GM23338 (cell line): ENCODE measurements around the gene SLC25A39. TPM values are rescaled to one million over a fixed set of nuclear protein-coding genes. Genes with fewer than 3 reads are reported as not detected.

Experiments
- ATAC-seq: fragments of 200-7000 bp; cut with Tn5 transposase; 3 replicates; pipeline ENCODE4 v1.9.1; 2020
- DNase-seq: peaks from one replicate; pipeline ENCODE4 v3.0.0-alpha.2; 2015; ENCODE audit warnings: low spot score
- H2AFZ ChIP-seq: fragments of 200-600 bp; sonication (generic); 2 replicates; pipeline ENCODE4 v1.8.0; 2016; ENCODE audit warnings: antibody characterized with exemption, mild to moderate bottlenecking, moderate library complexity
- H3F3A ChIP-seq: fragments of 200-600 bp; sonication (generic); replicated peaks from 2 replicates; pipeline ENCODE4 v1.8.0; 2017; ENCODE audit warnings: antibody characterized with exemption, mixed run types, low read depth
- H3K27ac ChIP-seq: fragments of 200-600 bp; sonication (generic); 2 replicates; pipeline ENCODE4 v1.6.1; 2016; ENCODE audit warnings: low read depth
- H3K27me3 ChIP-seq: fragments of 200-600 bp; sonication (generic); 2 replicates; pipeline ENCODE4 v1.8.0; 2016; ENCODE audit warnings: mild to moderate bottlenecking, mixed run types, moderate library complexity; ENCODE audit not compliant: insufficient read depth
- H3K36me3 ChIP-seq: fragments of 200-600 bp; sonication (generic); 2 replicates; pipeline ENCODE4 v1.8.0; 2016; ENCODE audit warnings: mild to moderate bottlenecking; ENCODE audit not compliant: insufficient read depth
- H3K4me1 ChIP-seq: fragments of 200-600 bp; sonication (generic); 2 replicates; pipeline ENCODE4 v1.8.0; 2016; ENCODE audit warnings: mild to moderate bottlenecking, moderate library complexity; ENCODE audit not compliant: insufficient read depth
- H3K4me2 ChIP-seq: fragments of 200-600 bp; sonication (generic); 2 replicates; pipeline ENCODE4 v1.7.1; 2017; ENCODE audit warnings: mixed run types
- H3K4me3 ChIP-seq: fragments of 200-600 bp; sonication (generic); 2 replicates; pipeline ENCODE4 v1.6.1; 2016; ENCODE audit warnings: mixed run types
- H3K79me2 ChIP-seq: fragments of 200-600 bp; sonication (generic); replicated peaks from 2 replicates; pipeline ENCODE4 v1.8.0; 2017; ENCODE audit warnings: mild to moderate bottlenecking; ENCODE audit not compliant: insufficient read depth
- H3K9me2 ChIP-seq: fragments of 200-600 bp; sonication (generic); 2 replicates; pipeline ENCODE4 v1.8.0; 2017; ENCODE audit not compliant: insufficient read depth
- H4K20me1 ChIP-seq: fragments of 200-600 bp; sonication (generic); replicated peaks from 2 replicates; pipeline ENCODE4 v1.8.0; 2017; ENCODE audit warnings: mild to moderate bottlenecking; ENCODE audit not compliant: insufficient read depth
- H3K27ac Mint-ChIP-seq: 2 replicates; pipeline ENCODE4 v1.8.0; 2020; ENCODE audit warnings: inconsistent platforms, mild to moderate bottlenecking, moderate library complexity, mixed read lengths
- H3K27me3 Mint-ChIP-seq: 3 replicates; pipeline ENCODE4 v1.8.0; 2022; ENCODE audit warnings: low read depth, mild to moderate bottlenecking, moderate library complexity, mixed read lengths, inconsistent platforms; ENCODE audit not compliant: insufficient read depth, poor library complexity
- H3K36me3 Mint-ChIP-seq: 3 replicates; pipeline ENCODE4 v1.8.0; 2021; ENCODE audit warnings: low read depth, mild to moderate bottlenecking, inconsistent platforms, moderate library complexity, mixed read lengths
- H3K4me1 Mint-ChIP-seq: 3 replicates; pipeline ENCODE4 v1.8.0; 2020; ENCODE audit warnings: mild to moderate bottlenecking, inconsistent platforms, mixed read lengths
- H3K4me3 Mint-ChIP-seq: 3 replicates; pipeline ENCODE4 v1.8.0; 2021; ENCODE audit warnings: moderate library complexity, mild to moderate bottlenecking, inconsistent platforms, mixed read lengths
- H3K9me3 Mint-ChIP-seq: 3 replicates; pipeline ENCODE4 v1.8.0; 2020; ENCODE audit warnings: moderate library complexity, mild to moderate bottlenecking, inconsistent platforms, mixed read lengths
- CREB1 ChIP-seq: fragments of 250-450 bp; sonication (Bioruptor Pico); IDR thresholded peaks from 2 replicates; pipeline ENCODE4 v1.5.0; 2020; ENCODE audit warnings: low read depth, mild to moderate bottlenecking, moderate library complexity
- EZH2 ChIP-seq: fragments of 200-600 bp; sonication (generic); IDR thresholded peaks from one replicate; pipeline ENCODE4 v1.8.0; 2017; ENCODE audit warnings: antibody characterized with exemption, mild to moderate bottlenecking, low read depth; ENCODE audit not compliant: unreplicated experiment
- JUNB ChIP-seq: IDR thresholded peaks from one replicate; pipeline ENCODE4 v1.6.1; 2016; ENCODE audit warnings: antibody characterized with exemption; ENCODE audit not compliant: unreplicated experiment
- STAT1 ChIP-seq: IDR thresholded peaks from one replicate; pipeline ENCODE4 v1.6.1; 2016; ENCODE audit warnings: antibody characterized with exemption; ENCODE audit not compliant: unreplicated experiment
- ZNF331 ChIP-seq: fragments of 250-450 bp; sonication (Bioruptor Pico); IDR thresholded peaks from 2 replicates; pipeline ENCODE4 v1.5.0; 2020; ENCODE audit warnings: low read depth, mild to moderate bottlenecking, moderate library complexity
- polyA plus RNA-seq: library from polyadenylated mRNA; unstranded; fragments of >200 nt; fragmentation: Nextera tagmentation; extraction: Ambion mirVana; gene quantifications from 2 replicates; pipeline ENCODE4 v1.2.1, GENCODE V29; 2016
- total RNA-seq: library from RNA; depleted of rRNA; stranded (reverse); fragments of >200 nt; shearing (Covaris generic); gene quantifications from 2 replicates; pipeline ENCODE4 v1.2.3, GENCODE V29; 2014
- TF ChIP-seq, protein P1 (sequence below): fragments of 250-450 bp; sonication (Bioruptor Pico); IDR thresholded peaks from 2 replicates; pipeline ENCODE4 v1.5.0; 2020; ENCODE audit warnings: mild to moderate bottlenecking, moderate library complexity
- TF ChIP-seq, protein P2 (sequence below): IDR thresholded peaks from 2 replicates; pipeline ENCODE4 v1.6.1; 2016; ENCODE audit warnings: antibody characterized with exemption
- TF ChIP-seq, protein P3 (sequence below), 2 experiments: fragments of 200-600 bp in 1 of 2; sonication (generic) in 1 of 2; conservative IDR thresholded peaks; 2 replicates each; pipeline versions ENCODE4 v1.5.1 to v1.6.1; 2016 to 2017; ENCODE audit warnings: antibody characterized with exemption in 2 of 2, low read depth in 2 of 2, mild to moderate bottlenecking in 2 of 2, moderate library complexity in 1 of 2
- TF ChIP-seq, protein P4 (sequence below): IDR thresholded peaks from one replicate; pipeline ENCODE4 v1.6.1; 2018; ENCODE audit warnings: antibody characterized with exemption; ENCODE audit not compliant: unreplicated experiment

SLC25A39 gene
- total and polyA plus RNA-seq, 2 experiments from 2014 or later: 184 to 202 TPM

DNA sequence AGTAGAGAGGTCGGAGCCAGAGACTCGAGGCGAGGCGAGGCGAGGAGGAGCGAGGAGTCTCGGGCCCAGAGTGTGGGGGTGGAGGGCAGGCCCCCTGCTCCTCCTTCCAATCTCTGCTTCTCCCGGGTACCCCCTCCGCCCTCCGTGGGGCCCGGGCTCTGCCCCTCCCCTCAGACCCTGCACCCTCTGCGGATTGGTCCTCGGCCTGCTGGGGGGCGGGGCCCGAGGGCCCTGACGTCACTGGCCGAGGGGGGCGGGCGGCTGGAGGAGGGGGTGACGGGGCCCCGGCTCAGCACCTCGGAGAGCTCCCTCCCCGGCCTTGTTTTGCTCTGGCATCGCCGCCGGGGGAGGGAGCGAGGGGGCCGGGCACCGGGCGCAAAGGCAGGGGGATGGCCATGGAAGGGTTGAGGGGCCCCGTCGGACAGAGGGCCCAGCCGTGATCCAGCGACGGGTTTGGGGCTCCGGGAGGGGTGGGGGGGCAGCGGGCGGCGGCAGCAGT is 16.3 kb downstream of the SLC25A39 start, which contains the start of gene RUNDC3A (continued):
- TF ChIP-seq, protein P1, sequence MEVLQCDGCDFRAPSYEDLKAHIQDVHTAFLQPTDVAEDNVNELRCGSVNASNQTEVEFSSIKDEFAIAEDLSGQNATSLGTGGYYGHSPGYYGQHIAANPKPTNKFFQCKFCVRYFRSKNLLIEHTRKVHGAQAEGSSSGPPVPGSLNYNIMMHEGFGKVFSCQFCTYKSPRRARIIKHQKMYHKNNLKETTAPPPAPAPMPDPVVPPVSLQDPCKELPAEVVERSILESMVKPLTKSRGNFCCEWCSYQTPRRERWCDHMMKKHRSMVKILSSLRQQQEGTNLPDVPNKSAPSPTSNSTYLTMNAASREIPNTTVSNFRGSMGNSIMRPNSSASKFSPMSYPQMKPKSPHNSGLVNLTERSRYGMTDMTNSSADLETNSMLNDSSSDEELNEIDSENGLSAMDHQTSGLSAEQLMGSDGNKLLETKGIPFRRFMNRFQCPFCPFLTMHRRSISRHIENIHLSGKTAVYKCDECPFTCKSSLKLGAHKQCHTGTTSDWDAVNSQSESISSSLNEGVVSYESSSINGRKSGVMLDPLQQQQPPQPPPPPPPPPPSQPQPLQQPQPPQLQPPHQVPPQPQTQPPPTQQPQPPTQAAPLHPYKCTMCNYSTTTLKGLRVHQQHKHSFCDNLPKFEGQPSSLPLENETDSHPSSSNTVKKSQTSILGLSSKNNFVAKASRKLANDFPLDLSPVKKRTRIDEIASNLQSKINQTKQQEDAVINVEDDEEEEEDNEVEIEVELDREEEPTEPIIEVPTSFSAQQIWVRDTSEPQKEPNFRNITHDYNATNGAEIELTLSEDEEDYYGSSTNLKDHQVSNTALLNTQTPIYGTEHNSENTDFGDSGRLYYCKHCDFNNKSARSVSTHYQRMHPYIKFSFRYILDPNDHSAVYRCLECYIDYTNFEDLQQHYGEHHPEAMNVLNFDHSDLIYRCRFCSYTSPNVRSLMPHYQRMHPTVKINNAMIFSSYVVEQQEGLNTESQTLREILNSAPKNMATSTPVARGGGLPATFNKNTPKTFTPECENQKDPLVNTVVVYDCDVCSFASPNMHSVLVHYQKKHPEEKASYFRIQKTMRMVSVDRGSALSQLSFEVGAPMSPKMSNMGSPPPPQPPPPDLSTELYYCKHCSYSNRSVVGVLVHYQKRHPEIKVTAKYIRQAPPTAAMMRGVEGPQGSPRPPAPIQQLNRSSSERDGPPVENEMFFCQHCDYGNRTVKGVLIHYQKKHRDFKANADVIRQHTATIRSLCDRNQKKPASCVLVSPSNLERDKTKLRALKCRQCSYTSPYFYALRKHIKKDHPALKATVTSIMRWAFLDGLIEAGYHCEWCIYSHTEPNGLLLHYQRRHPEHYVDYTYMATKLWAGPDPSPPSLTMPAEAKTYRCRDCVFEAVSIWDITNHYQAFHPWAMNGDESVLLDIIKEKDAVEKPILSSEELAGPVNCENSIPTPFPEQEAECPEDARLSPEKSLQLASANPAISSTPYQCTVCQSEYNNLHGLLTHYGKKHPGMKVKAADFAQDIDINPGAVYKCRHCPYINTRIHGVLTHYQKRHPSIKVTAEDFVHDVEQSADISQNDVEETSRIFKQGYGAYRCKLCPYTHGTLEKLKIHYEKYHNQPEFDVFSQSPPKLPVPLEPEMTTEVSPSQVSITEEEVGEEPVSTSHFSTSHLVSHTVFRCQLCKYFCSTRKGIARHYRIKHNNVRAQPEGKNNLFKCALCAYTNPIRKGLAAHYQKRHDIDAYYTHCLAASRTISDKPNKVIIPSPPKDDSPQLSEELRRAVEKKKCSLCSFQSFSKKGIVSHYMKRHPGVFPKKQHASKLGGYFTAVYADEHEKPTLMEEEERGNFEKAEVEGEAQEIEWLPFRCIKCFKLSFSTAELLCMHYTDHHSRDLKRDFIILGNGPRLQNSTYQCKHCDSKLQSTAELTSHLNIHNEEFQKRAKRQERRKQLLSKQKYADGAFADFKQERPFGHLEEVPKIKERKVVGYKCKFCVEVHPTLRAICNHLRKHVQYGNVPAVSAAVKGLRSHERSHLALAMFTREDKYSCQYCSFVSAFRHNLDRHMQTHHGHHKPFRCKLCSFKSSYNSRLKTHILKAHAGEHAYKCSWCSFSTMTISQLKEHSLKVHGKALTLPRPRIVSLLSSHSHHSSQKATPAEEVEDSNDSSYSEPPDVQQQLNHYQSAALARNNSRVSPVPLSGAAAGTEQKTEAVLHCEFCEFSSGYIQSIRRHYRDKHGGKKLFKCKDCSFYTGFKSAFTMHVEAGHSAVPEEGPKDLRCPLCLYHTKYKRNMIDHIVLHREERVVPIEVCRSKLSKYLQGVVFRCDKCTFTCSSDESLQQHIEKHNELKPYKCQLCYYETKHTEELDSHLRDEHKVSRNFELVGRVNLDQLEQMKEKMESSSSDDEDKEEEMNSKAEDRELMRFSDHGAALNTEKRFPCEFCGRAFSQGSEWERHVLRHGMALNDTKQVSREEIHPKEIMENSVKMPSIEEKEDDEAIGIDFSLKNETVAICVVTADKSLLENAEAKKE (CRISPR knock-in tag): no peak
- TF ChIP-seq CREB1: peak; percentile 96
- TF ChIP-seq JUNB: no peak
- TF ChIP-seq, protein P2, sequence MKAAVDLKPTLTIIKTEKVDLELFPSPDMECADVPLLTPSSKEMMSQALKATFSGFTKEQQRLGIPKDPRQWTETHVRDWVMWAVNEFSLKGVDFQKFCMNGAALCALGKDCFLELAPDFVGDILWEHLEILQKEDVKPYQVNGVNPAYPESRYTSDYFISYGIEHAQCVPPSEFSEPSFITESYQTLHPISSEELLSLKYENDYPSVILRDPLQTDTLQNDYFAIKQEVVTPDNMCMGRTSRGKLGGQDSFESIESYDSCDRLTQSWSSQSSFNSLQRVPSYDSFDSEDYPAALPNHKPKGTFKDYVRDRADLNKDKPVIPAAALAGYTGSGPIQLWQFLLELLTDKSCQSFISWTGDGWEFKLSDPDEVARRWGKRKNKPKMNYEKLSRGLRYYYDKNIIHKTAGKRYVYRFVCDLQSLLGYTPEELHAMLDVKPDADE: no peak
- TF ChIP-seq EZH2: no peak

DNA sequence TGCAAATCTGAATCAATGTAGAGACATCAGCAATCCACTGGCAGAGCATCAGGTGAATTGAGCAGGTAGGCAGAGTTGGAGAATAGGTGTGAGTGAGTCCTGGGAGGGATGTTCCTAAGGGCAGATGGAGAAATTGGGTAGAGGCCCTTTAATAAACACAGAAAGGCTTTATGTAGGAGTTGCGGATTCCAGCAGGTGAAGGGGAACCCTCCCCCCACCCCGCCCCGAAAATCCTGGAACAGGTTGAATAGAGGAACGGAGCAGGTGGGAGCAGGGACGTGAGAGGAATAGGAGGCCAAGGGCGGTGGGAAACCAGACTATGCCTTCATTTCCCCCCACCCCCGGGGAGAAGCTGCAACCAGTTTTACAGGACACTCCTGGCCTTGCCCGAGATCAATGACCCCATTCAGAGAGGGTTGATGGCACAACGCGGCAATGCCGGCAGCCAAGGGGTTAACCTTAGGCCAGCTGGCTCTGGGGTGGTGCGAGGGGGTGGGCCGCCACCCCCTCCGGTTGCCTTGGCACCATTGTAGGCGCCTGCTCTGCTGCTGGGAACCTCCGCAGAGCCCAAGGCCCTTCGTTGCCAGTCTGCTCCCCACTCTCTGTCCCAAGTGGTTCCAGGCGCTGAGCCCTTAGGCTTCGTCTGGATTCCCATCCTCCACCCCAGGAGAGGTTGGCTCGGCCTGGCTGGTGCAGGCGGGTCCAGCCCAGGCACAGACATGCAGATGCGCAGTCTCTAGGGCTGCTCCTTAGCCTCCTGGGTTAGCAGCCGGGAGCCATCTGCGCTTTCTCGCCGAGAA is 17.0 kb downstream of the SLC25A39 start:
- peak overlapping the region; percentile 79 for H3K4me3 ChIP-seq
- no peaks in the 10 kb centered on the region for H3K9me2 ChIP-seq
- H3K4me1 Mint-ChIP-seq: peaks cover 40% of the 10 kb centered on the region
- no peaks in the 10 kb centered on the region for H3K79me2 ChIP-seq
- H4K20me1 ChIP-seq: 0 out of 2 replicates have a peak, but pooled peaks cover 3% of the 10 kb centered on the region
- peaks cover 18% of the 10 kb centered on the region; the same call in 1 of the 2 replicates for H3K4me1 ChIP-seq
- peaks cover 19% of the 10 kb centered on the region for H3K27me3 Mint-ChIP-seq
- DNase-seq: peak; percentile 82
- H3K27me3 ChIP-seq: no peaks in the 10 kb centered on the region
- no peaks in the 10 kb centered on the region for H3K36me3 Mint-ChIP-seq
- H3K27ac Mint-ChIP-seq: peak overlapping the region; percentile 9; the same call in 1 of the 2 replicates
- H3K4me3 Mint-ChIP-seq: peak overlapping the region; percentile 71
- H3F3A ChIP-seq: peaks cover 12% of the 10 kb centered on the region; the same call in 1 of the 2 replicates
- peak; percentile 80 for ATAC-seq
- H2AFZ ChIP-seq: peak overlapping the region; percentile 95
- peak overlapping the region; percentile 92; the same call in 1 of the 2 replicates for H3K27ac ChIP-seq
- H3K9me3 Mint-ChIP-seq: no peaks in the 10 kb centered on the region; the same call in 2 of the 3 replicates
- no peaks in the 10 kb centered on the region for H3K36me3 ChIP-seq
- H3K4me2 ChIP-seq: peak overlapping the region; percentile 96
- TF ChIP-seq, protein P3, sequence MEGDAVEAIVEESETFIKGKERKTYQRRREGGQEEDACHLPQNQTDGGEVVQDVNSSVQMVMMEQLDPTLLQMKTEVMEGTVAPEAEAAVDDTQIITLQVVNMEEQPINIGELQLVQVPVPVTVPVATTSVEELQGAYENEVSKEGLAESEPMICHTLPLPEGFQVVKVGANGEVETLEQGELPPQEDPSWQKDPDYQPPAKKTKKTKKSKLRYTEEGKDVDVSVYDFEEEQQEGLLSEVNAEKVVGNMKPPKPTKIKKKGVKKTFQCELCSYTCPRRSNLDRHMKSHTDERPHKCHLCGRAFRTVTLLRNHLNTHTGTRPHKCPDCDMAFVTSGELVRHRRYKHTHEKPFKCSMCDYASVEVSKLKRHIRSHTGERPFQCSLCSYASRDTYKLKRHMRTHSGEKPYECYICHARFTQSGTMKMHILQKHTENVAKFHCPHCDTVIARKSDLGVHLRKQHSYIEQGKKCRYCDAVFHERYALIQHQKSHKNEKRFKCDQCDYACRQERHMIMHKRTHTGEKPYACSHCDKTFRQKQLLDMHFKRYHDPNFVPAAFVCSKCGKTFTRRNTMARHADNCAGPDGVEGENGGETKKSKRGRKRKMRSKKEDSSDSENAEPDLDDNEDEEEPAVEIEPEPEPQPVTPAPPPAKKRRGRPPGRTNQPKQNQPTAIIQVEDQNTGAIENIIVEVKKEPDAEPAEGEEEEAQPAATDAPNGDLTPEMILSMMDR (conservative IDR thresholded peaks at IDR 0.05; ENCODE audit: low read depth in 2 of 2): no peak
- TF ChIP-seq EZH2 (no peak), JUNB (no peak), ZNF331 (CRISPR knock-in tag) (no peak), CREB1 (no peak), STAT1 (no peak)
- TF ChIP-seq, protein P4, sequence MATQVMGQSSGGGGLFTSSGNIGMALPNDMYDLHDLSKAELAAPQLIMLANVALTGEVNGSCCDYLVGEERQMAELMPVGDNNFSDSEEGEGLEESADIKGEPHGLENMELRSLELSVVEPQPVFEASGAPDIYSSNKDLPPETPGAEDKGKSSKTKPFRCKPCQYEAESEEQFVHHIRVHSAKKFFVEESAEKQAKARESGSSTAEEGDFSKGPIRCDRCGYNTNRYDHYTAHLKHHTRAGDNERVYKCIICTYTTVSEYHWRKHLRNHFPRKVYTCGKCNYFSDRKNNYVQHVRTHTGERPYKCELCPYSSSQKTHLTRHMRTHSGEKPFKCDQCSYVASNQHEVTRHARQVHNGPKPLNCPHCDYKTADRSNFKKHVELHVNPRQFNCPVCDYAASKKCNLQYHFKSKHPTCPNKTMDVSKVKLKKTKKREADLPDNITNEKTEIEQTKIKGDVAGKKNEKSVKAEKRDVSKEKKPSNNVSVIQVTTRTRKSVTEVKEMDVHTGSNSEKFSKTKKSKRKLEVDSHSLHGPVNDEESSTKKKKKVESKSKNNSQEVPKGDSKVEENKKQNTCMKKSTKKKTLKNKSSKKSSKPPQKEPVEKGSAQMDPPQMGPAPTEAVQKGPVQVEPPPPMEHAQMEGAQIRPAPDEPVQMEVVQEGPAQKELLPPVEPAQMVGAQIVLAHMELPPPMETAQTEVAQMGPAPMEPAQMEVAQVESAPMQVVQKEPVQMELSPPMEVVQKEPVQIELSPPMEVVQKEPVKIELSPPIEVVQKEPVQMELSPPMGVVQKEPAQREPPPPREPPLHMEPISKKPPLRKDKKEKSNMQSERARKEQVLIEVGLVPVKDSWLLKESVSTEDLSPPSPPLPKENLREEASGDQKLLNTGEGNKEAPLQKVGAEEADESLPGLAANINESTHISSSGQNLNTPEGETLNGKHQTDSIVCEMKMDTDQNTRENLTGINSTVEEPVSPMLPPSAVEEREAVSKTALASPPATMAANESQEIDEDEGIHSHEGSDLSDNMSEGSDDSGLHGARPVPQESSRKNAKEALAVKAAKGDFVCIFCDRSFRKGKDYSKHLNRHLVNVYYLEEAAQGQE: no peak
